ENCODE data around the gene OR10G6.
"Not testable (repeated sequence)": the region's sequence is repeated elsewhere in the genome, so short reads cannot be mapped to it uniquely, and the experiment has no call there.

The OR10G6 gene, protein sequence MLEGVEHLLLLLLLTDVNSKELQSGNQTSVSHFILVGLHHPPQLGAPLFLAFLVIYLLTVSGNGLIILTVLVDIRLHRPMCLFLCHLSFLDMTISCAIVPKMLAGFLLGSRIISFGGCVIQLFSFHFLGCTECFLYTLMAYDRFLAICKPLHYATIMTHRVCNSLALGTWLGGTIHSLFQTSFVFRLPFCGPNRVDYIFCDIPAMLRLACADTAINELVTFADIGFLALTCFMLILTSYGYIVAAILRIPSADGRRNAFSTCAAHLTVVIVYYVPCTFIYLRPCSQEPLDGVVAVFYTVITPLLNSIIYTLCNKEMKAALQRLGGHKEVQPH

DNA sequence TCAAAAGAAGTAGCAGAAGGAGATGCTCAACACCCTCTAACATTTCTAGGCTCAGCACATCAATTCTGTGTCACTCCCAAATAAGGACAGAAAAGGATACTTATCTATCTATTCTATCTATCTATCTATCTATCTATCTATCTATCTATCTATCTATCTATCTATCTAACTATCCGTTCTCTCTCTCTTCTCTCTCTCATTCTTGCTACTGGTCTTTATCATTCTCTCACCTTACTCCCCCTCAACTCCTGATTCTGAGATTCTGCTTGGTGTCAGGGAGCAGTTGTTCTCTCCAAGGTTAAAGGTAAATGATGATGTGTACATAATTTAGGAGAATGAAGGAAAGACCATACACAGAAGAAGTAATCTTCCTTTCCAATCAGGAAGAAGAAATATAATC lies at the start of gene OR10G6:
TSS of gene OR10G6 (minus strand) at position 43 of the 400 bp plus-strand sequence. CDS start at position 43, 0 bp downstream.
- in situ Hi-C loops (cut with MboI; ENCODE audit: low sequenced_read_pairs), result no loop called here

DNA sequence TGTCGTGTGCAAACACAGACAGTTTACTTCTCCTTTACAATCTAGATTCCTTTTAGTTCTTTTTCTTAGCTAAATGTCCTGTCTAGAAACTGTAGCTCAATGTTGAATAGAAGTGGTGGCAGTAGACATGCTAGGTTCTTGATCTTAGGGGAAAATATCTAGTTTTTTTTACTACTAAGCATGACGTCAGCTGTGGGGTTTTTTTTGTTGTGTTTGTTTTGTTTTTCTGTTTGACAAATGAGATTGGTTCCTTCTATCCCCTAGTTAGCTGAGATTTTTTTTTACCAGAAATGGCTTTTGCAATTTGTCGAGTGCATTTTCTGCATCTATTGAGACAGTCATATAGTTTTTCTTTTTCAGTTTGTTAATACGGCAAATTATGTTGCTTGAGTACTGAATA lies 48.5 kb upstream of the OR10G6 start:
- in situ Hi-C loops (cut with MboI; ENCODE audit: low sequenced_read_pairs), result no loop called here

- in situ Hi-C loops (cut with MboI; ENCODE audit: low sequenced_read_pairs), result no loop called here
Observed at GRCh38 chr11:124041254-124041653, 46.3 kb upstream of the OR10G6 start, which contains the start of gene OR10G7. TSS of gene OR10G7 (minus strand) at chr11:124041325. CDS start at chr11:124039001, 2,324 bp downstream.

- in situ Hi-C loops (cut with MboI; ENCODE audit: low sequenced_read_pairs), result no loop called here
Observed at GRCh38 chr11:124039557-124039956, 44.6 kb upstream of the OR10G6 start.

- in situ Hi-C loops (cut with MboI; ENCODE audit: low sequenced_read_pairs), result no loop called here
Observed at GRCh38 chr11:124036666-124037065, 41.7 kb upstream of the OR10G6 start.

- in situ Hi-C loops (cut with MboI; ENCODE audit: low sequenced_read_pairs), result no loop called here
Observed at GRCh38 chr11:124026498-124026897, 31.5 kb upstream of the OR10G6 start, which contains the start of gene OR10G8. TSS of gene OR10G8 (plus strand) at chr11:124026798. CDS start at chr11:124029623, 2,825 bp downstream.

GRCh38 chr11:124015837-124016236 lies 20.9 kb upstream of the OR10G6 start:
- in situ Hi-C loops (cut with MboI; ENCODE audit: low sequenced_read_pairs), result not testable (repeated sequence)

- in situ Hi-C loops (cut with MboI; ENCODE audit: low sequenced_read_pairs), result no loop called here
Observed at GRCh38 chr11:124012697-124013096, 17.7 kb upstream of the OR10G6 start, which contains the start of gene OR10G4. TSS of gene OR10G4 (plus strand) at chr11:124012997. CDS start at chr11:124015575, 2,578 bp downstream.

- in situ Hi-C loops (cut with MboI; ENCODE audit: low sequenced_read_pairs), result no loop called here
Observed at GRCh38 chr11:123979311-123979710, 15.7 kb downstream of the OR10G6 start.

GRCh38 chr11:123977731-123978347 lies 17.1 kb downstream of the OR10G6 start, which contains the start of gene OR10S1:
TSS of gene OR10S1 (minus strand) at chr11:123977781. CDS start at chr11:123977664, 117 bp downstream.
- in situ Hi-C loops (cut with MboI; ENCODE audit: low sequenced_read_pairs), result no loop called here

- in situ Hi-C loops (cut with MboI; ENCODE audit: low sequenced_read_pairs), result no loop called here
Observed at GRCh38 chr11:123976770-123977560, 18.0 kb downstream of the OR10G6 start.

DNA sequence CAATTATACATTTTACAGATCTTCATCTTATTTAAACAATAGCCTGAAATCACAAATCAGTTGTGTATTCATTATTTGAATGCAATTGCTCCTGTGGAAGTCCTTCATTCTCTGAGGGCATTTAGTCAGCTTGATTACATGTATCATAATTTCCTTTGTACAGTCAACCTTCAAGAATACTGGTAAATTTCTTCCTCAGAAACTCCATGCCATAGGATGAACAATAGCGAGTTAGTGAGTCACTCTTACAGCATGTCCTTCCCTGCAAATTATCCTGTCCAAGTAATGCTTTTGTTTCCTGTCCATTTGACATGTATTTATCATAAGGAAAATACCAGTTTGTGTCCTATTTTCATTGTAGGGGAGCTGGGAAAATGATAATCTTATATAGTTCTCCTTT lies 21.1 kb downstream of the OR10G6 start:
- in situ Hi-C loops (cut with MboI; ENCODE audit: low sequenced_read_pairs), result no loop called here

DNA sequence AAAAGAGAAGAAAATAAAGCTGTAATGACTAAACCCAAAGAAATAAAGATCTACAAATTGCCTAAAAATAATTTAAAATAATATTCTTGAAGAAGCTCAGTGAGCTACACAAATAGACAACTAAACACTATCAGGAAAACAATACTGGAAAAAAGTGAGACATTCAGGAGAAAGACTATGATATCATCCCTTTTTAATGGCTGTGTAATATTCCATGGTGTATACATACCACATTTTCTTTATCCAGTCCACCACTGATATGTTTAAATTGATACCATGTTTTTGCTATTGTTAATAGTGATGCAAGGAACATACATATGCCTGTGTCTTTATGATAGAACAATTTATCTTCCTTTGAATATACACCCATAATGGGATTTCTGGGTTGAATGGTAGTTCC lies 38.2 kb downstream of the OR10G6 start:
- in situ Hi-C loops (cut with MboI; ENCODE audit: low sequenced_read_pairs), result no loop called here

DNA sequence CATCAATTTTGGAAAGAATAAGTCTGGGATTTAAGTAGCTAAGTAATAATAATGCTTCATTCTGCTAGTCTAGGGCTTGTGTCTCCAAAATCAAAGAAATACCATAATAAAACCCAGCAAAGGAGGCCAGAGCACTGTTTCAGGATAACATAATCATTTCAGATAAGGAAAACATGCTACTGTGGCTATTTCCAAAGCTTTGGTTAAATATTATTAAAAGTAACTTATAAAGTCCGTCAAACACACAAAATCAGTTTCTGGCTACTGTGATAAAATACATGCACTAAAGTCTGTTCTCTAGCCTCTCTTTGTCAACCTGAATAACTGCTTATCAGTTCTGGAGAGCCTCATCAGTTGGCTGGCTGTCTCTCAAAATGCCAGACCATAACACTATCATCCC lies 49.8 kb downstream of the OR10G6 start:
- in situ Hi-C loops (cut with MboI; ENCODE audit: low sequenced_read_pairs), result no loop called here
